ENCODE data around the gene BICC1.

GRCh38 chr10:58706836-58707235 is 194.2 kb downstream of the BICC1 start:
- no peak for TF ChIP-seq CTCF (IDR thresholded peaks at IDR 0.05; ENCODE audit: low read depth, low read length, missing input control)
- no peak for TF ChIP-seq SP1 (IDR thresholded peaks at IDR 0.05)
- TF ChIP-seq HNF4A (conservative IDR thresholded peaks at IDR 0.05), result no peak

Data from liver (tissue), 3 donors.